HG03280 (cell line): ENCODE measurements around the gene CCR7.

ENCODE experiments used
- ATAC-seq: cut with Tn5 transposase; IDR thresholded peaks from one replicate; pipeline ENCODE4 v1.9.1; 2021; ENCODE audit warnings: mild to moderate bottlenecking, moderate library complexity; ENCODE audit not compliant: unreplicated experiment

CCR7 gene

GRCh38 chr17:40538936-40539705, 26.2 kb downstream of the CCR7 start:
- no peak for ATAC-seq

GRCh38 chr17:40538019-40538935, 27.0 kb downstream of the CCR7 start:
- ATAC-seq: no peak

GRCh38 chr17:40536295-40537171, 28.7 kb downstream of the CCR7 start:
- ATAC-seq: no peak

- no peak for ATAC-seq
These were observed 29.4 kb downstream of the CCR7 start for GRCh38 chr17:40535924-40536294.

GRCh38 chr17:40535438-40535837, 29.8 kb downstream of the CCR7 start:
- ATAC-seq: no peak

- ATAC-seq: no peak
These were observed 30.7 kb downstream of the CCR7 start for GRCh38 chr17:40534371-40535189.

GRCh38 chr17:40533896-40534295, 31.4 kb downstream of the CCR7 start:
- no peak for ATAC-seq

GRCh38 chr17:40532520-40533253, 32.6 kb downstream of the CCR7 start:
- no peak for ATAC-seq

GRCh38 chr17:40531051-40531991, 34.0 kb downstream of the CCR7 start:
- no peak for ATAC-seq

GRCh38 chr17:40530531-40530994, 34.7 kb downstream of the CCR7 start:
- no peak for ATAC-seq

- no peak for ATAC-seq
These were observed 35.3 kb downstream of the CCR7 start for GRCh38 chr17:40529991-40530390.

GRCh38 chr17:40528692-40529417, 36.4 kb downstream of the CCR7 start:
- no peak for ATAC-seq

- no peak for ATAC-seq
These were observed 38.6 kb downstream of the CCR7 start for GRCh38 chr17:40526668-40527067.

- ATAC-seq: no peak
These were observed 40.0 kb downstream of the CCR7 start for GRCh38 chr17:40525294-40525693.

- ATAC-seq: no peak
These were observed 40.9 kb downstream of the CCR7 start for GRCh38 chr17:40524243-40524965.

- no peak for ATAC-seq
These were observed 42.3 kb downstream of the CCR7 start for GRCh38 chr17:40522961-40523310.
